HG03378 (cell line): ENCODE measurements around the gene ACOXL.
A peak's percentile ranks its signal among the peaks of the same experiment; 100 is the strongest.

Source experiments
- ATAC-seq: cut with Tn5 transposase; IDR thresholded peaks from one replicate; pipeline ENCODE4 v1.9.1; 2021; ENCODE audit warnings: mild to moderate bottlenecking, moderate library complexity; ENCODE audit not compliant: unreplicated experiment

ACOXL gene

DNA sequence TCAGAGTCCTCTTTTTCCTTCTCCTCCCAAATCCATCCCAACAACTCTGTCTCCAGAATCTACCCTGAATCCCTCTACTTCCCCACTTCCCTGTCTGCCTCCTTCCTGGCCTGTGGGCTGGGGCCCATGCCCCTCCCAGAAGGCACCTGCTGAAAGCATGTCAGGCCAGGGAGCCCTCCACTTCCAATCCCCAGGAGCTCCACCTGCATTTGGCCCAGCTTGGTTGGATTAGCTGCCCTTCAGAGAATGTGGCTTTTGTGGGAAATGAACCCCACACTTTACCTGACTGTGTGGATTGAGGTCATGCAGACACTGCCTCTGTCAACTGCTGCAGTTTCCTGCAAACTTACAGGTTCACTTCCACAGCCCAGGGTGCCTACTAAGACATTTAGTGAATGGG, 58.5 kb downstream of the ACOXL start:
- no peak for ATAC-seq

- ATAC-seq = no peak
Measured at GRCh38 chr2:110791435-110791834, 59.1 kb downstream of the ACOXL start.

- no peak for ATAC-seq
Measured at GRCh38 chr2:110793034-110793433, 60.7 kb downstream of the ACOXL start.

- ATAC-seq = no peak
Measured at GRCh38 chr2:110794390-110794789, 62.0 kb downstream of the ACOXL start.

DNA sequence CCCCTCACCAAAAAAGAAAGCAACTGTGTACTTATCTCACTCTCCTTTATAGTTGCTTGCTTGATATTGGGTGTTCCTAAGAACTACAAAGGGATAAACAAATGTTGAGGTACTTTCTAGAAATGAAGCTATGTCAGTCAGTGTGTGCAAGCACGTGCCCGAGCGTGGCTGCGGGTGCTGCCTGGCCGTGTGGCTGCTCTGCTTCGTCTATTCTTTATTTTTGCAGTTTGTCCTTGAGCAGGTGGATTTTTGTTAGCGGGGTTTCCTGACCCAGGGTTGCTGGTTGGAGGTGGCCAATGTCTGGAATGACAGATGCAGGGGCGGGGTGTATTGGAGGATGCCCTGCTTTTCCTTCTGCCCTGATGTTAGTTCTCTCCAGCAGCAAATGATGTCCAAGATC, 62.6 kb downstream of the ACOXL start:
- no peak for ATAC-seq

- no peak for ATAC-seq
Measured at GRCh38 chr2:110796716-110797301, 64.4 kb downstream of the ACOXL start.

DNA sequence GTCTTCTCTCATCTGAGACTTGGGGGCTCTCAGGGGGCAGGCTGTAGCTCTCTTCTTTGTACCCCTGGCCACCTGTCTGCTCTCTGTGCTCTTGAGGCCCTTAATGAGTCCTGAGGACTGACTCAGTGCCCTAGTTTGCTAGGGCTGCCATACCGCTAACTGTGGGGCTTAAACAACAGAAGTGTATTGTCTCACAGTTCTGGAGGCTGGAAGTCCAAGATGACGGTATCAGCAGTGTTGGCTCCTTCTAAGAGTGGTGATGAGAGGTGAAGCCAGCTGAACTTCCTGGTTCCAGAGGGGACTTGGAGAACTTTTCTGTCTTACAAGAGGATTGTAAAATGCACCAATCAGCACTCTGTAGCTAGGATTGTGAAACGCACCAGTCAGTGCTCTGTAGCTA, 67.0 kb downstream of the ACOXL start:
- no peak for ATAC-seq

GRCh38 chr2:110800611-110801402, 68.4 kb downstream of the ACOXL start:
- ATAC-seq = no peak

GRCh38 chr2:110802208-110802932, 70.0 kb downstream of the ACOXL start:
- no peak for ATAC-seq

- no peak for ATAC-seq
Measured at GRCh38 chr2:110804433-110804832, 72.1 kb downstream of the ACOXL start.

GRCh38 chr2:110804915-110805314, 72.5 kb downstream of the ACOXL start:
- peak; percentile 85 for ATAC-seq

GRCh38 chr2:110805894-110806452, 73.6 kb downstream of the ACOXL start:
- no peak for ATAC-seq

- ATAC-seq = no peak
Measured at GRCh38 chr2:110807522-110807921, 75.1 kb downstream of the ACOXL start.

GRCh38 chr2:110810404-110810803, 78.0 kb downstream of the ACOXL start:
- no peak for ATAC-seq

DNA sequence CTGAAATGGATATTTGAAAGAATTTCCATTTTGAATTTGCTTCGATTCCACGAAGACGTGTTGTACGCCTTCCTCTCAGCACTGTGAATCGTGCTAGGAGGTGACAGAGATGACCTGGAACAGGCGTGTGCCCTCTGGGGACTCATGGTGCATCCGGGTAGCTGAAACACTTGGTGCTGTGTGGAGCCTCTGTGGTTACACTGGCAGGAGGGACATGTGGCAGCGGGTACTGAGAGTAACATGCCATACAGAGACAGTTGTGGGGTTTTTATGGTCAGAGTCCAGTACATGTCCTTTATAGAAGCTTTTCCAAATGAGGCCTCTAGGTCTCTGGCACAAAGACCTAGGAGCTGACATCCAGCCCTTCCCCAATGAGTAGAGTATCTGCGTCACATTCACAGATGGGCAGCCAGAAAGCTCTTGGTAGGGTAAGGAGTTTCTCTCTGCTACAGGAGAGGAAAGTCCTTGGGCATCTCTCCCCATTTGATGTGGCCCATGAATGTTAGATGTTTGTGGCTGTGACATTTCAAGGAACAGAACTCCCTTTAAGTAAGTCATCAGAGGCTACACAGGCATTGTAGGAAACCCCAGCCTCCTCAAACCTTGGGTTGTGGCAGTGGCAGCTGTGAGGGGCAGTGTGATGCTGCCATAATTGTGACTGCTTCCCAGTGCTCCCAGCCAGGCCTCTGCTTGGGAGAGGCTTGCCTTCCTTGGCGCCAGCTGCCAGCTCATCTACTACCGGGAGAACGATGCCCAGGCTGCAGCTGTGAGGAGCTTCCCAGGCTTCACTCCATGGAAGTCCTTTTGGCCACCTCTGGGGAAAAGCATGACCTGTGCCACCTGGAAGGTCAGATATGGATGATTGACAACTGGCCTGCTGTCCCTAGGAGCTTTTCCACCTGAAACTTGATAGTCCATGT, 80.6 kb downstream of the ACOXL start:
- no peak for ATAC-seq

DNA sequence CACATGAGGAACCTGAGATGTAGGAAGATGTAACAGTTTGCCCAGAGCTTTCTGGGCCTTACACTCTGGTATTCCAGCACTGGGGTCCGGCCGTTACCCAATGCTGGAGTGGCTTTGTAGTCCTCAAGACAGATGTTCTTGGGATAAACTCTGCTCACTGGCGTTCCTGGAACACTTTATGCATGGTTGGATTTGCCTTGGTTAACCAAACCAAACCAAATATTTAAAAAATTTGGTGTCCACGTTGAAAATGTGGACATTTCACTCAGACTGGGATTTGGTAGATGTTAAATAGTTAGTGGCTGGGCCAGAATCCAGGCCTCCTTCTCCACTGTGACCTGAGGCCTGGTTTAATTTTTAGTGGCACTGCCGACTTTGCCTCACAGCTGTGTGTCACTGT, 81.5 kb downstream of the ACOXL start:
- no peak for ATAC-seq

GRCh38 chr2:110815938-110816337, 83.6 kb downstream of the ACOXL start:
- no peak for ATAC-seq

GRCh38 chr2:110816404-110817365, 84.3 kb downstream of the ACOXL start:
- no peak for ATAC-seq

DNA sequence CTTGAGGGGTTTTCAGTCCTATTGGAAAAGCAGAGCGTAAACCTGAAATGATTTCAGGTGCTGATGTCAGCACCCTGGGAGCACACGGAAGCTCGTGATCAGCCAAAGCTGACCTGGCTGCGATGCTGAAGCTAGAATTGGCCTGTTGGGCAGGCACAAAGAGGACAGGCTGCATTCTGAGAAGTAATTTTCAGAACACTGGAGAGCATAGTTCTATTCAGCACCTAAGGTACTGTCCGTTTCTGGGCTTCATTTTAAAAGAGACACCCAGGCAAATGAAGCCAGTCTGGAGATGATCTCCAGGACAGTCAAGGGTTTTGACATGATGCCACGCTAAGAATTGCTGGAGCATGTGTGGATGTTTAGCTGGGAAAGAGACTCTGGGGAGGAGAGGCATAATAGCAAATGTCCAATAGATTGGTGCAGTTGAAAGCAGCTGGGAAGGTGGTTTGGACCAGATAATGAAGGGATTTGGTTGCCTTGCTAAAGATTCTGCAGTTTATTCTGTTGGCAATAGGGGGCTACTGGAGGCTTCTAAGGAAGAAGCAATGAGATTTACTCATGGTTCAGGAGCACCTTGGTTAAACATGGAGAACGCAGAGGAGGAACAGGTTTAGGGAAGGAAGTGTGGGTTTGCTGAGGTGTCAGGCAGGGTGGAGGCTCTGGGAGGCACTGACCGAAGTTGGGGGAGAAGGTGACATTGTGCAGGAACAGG, 86.6 kb downstream of the ACOXL start:
- no peak for ATAC-seq
